ENCODE data around the gene RNPS1. TPM values are rescaled to one million over a fixed set of nuclear protein-coding genes. Genes with fewer than 3 reads are reported as not detected.
A peak's percentile ranks its signal among the peaks of the same experiment; 100 is the strongest.

RNPS1 gene
- total RNA-seq, 1 experiment from 2014 or later: 290 TPM

GRCh38 chr16:2216330-2216729 lies 51.6 kb downstream of the RNPS1 start:
- no peak for DNase-seq (ENCODE audit: low read depth)

GRCh38 chr16:2214719-2214968 lies 53.3 kb downstream of the RNPS1 start, which contains the start of gene PGP:
Gene PGP (minus strand): TSS chr16:2214840. CDS start chr16:2214777, 63 bp downstream.
- no peak for DNase-seq (ENCODE audit: low read depth)

- DNase-seq (ENCODE audit: low read depth): no peak
Observed at GRCh38 chr16:2213817-2214718, 53.9 kb downstream of the RNPS1 start.

GRCh38 chr16:2212362-2213324 lies 55.3 kb downstream of the RNPS1 start:
- DNase-seq (ENCODE audit: low read depth): no peak

GRCh38 chr16:2211923-2212347 lies 56.0 kb downstream of the RNPS1 start:
- no peak for DNase-seq (ENCODE audit: low read depth)

- DNase-seq (ENCODE audit: low read depth): no peak
Observed at GRCh38 chr16:2210386-2211365, 57.2 kb downstream of the RNPS1 start, which contains the start of gene BRICD5. Gene BRICD5 (minus strand): TSS chr16:2210863. CDS start chr16:2210833, 30 bp downstream.

GRCh38 chr16:2210009-2210332 lies 58.0 kb downstream of the RNPS1 start:
- DNase-seq (ENCODE audit: low read depth): no peak

GRCh38 chr16:2209258-2210008 lies 58.5 kb downstream of the RNPS1 start:
- DNase-seq (ENCODE audit: low read depth): no peak

GRCh38 chr16:2208772-2209171 lies 59.2 kb downstream of the RNPS1 start:
- DNase-seq (ENCODE audit: low read depth): no peak

- DNase-seq (ENCODE audit: low read depth): no peak
Observed at GRCh38 chr16:2208308-2208707, 59.6 kb downstream of the RNPS1 start.

GRCh38 chr16:2207872-2208271 lies 60.1 kb downstream of the RNPS1 start:
- no peak for DNase-seq (ENCODE audit: low read depth)

GRCh38 chr16:2206780-2207433 lies 61.0 kb downstream of the RNPS1 start:
- DNase-seq (ENCODE audit: low read depth): no peak

- no peak for DNase-seq (ENCODE audit: low read depth)
Observed at GRCh38 chr16:2206420-2206779, 61.5 kb downstream of the RNPS1 start.

- no peak for DNase-seq (ENCODE audit: low read depth)
Observed at GRCh38 chr16:2205967-2206313, 62.0 kb downstream of the RNPS1 start.

GRCh38 chr16:2205104-2205966 lies 62.6 kb downstream of the RNPS1 start, which contains the start of gene MLST8:
Gene MLST8 (plus strand): TSS chr16:2205454. CDS start chr16:2206086, 632 bp downstream.
- DNase-seq (ENCODE audit: low read depth): peak; percentile 71

- no peak for DNase-seq (ENCODE audit: low read depth)
Observed at GRCh38 chr16:2204416-2205103, 63.4 kb downstream of the RNPS1 start.

All from HT1080 (cell line).